ENCODE results near the gene POLR3A.

DNA sequence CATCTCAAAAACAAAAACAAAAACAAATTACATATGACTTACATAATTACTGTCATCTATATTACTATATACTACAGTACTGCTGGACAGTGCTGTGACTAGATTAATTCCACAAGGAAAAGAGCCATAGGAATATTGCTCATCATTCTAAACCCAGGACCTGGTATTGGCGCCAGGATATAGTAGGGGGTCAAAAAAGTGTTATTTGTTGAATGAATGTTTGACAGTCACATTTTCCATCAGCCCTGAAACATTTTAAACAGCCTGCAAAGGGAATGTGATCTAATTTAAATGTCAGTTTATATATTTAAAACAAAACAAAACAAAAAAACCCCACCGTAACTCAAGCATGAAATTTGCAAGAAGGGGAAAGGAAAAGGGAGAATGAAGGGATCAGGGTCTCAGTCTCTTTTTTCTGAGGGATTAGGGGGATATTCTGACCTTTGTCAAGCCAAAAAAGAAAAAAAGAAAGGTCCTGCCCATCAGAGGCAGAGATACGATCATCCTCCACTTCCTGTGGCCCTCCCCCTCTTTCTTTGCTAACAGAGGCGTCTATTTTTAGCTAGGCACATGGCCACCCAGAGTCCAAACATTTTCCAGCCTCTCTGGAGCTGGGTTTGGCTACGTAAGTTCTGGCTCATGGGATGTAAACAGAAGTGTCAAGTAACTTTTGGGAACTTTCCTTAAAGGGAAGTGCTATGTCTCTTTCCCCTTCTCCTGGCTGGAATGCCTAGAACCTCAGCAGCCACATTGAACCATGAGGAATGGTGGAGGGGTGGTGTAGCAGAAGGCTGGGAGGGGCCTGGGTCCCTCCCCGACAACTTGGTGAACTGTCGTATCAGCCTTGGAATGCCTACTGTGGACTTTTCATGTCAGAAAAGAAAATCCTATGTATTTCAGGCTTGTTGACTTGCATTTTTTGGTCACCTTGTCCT, 58.2 kb downstream of the POLR3A start:
- TF ChIP-seq CTCF (IDR thresholded peaks at IDR 0.05; ENCODE audit: low read depth, low read length) (no peak), EZH2phosphoT487 (IDR thresholded peaks at IDR 0.05; ENCODE audit: low read depth) (no peak)

Measured in OCI-LY3 (cell line).